OCI-LY1 (cell line): ENCODE results near the gene AP3S2.

Experiments used
- EZH2 ChIP-seq: fragments of 200-600 bp; sonication (generic), shearing (Covaris generic); IDR thresholded peaks from 2 replicates; pipeline ENCODE4 v1.8.0; 2017; ENCODE audit warnings: borderline replicate concordance, mixed run types, mild to moderate bottlenecking, antibody characterized with exemption, low read length, moderate library complexity, mixed read lengths
- TF ChIP-seq, protein P1 (sequence below): fragments of 200-600 bp; sonication (generic), shearing (Covaris generic); IDR thresholded peaks from 2 replicates; pipeline ENCODE4 v1.5.1; 2017; ENCODE audit warnings: mild to moderate bottlenecking, antibody characterized with exemption, low read length, moderate library complexity, mixed read lengths

- TF ChIP-seq, protein P1, sequence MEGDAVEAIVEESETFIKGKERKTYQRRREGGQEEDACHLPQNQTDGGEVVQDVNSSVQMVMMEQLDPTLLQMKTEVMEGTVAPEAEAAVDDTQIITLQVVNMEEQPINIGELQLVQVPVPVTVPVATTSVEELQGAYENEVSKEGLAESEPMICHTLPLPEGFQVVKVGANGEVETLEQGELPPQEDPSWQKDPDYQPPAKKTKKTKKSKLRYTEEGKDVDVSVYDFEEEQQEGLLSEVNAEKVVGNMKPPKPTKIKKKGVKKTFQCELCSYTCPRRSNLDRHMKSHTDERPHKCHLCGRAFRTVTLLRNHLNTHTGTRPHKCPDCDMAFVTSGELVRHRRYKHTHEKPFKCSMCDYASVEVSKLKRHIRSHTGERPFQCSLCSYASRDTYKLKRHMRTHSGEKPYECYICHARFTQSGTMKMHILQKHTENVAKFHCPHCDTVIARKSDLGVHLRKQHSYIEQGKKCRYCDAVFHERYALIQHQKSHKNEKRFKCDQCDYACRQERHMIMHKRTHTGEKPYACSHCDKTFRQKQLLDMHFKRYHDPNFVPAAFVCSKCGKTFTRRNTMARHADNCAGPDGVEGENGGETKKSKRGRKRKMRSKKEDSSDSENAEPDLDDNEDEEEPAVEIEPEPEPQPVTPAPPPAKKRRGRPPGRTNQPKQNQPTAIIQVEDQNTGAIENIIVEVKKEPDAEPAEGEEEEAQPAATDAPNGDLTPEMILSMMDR: no peak
- TF ChIP-seq EZH2: no peak
Measured at GRCh38 chr15:89936051-89936785, 42.4 kb upstream of the AP3S2 start.
